HepG2 (cell line): ENCODE data around the gene RPH3AL. TPM values are rescaled to one million over a fixed set of nuclear protein-coding genes. Genes with fewer than 3 reads are reported as not detected.

ENCODE experiments used
- BRCA1 ChIP-seq: sonication (generic); formaldehyde crosslinking; IDR thresholded peaks from 2 replicates; pipeline ENCODE4 v1.4.0; 2020; ENCODE audit warnings: missing genetic modification reagents
- E2F5 ChIP-seq: sonication (generic); formaldehyde crosslinking; conservative IDR thresholded peaks from 2 replicates; pipeline ENCODE4 v1.4.0; 2020; ENCODE audit warnings: missing genetic modification reagents
- FOXP1 ChIP-seq, 2 experiments: fragments of 450-650 bp in 1 of 2; IDR thresholded peaks; 2 replicates each; pipeline ENCODE4 v1.6.1; 2017 to 2018; ENCODE audit warnings: antibody characterized with exemption in 1 of 2
- MLX ChIP-seq: IDR thresholded peaks from 2 replicates; pipeline ENCODE4 v1.6.1; 2016
- MTF1 ChIP-seq: sonication (generic); formaldehyde crosslinking; IDR thresholded peaks from 2 replicates; pipeline ENCODE4 v1.5.0; 2020; ENCODE audit warnings: missing genetic modification reagents
- NRL ChIP-seq: sonication (generic); formaldehyde crosslinking; IDR thresholded peaks from 2 replicates; pipeline ENCODE4 v1.5.0; 2020; ENCODE audit warnings: missing genetic modification reagents, mild to moderate bottlenecking, moderate library complexity, borderline replicate concordance
- RNF2 ChIP-seq: fragments of 450-650 bp; conservative IDR thresholded peaks from 2 replicates; pipeline ENCODE4 v1.6.1; 2016; ENCODE audit warnings: low read depth
- RORA ChIP-seq: sonication (generic); formaldehyde crosslinking; IDR thresholded peaks from 2 replicates; pipeline ENCODE4 v1.5.0; 2020; ENCODE audit warnings: mild to moderate bottlenecking, missing genetic modification reagents, moderate library complexity
- ZBTB26 ChIP-seq: IDR thresholded peaks from 2 replicates; pipeline ENCODE4 v1.6.1; 2016; ENCODE audit warnings: missing compliant biosample characterization, missing genetic modification reagents, borderline replicate concordance
- ZNF20 ChIP-seq: sonication (generic); formaldehyde crosslinking; IDR thresholded peaks from 2 replicates; pipeline ENCODE4 v1.4.0; 2020; ENCODE audit warnings: mild to moderate bottlenecking, moderate library complexity, missing genetic modification reagents
- ZNF343 ChIP-seq: sonication (generic); formaldehyde crosslinking; IDR thresholded peaks from 2 replicates; pipeline ENCODE4 v1.4.0; 2020; ENCODE audit warnings: mild to moderate bottlenecking, missing genetic modification reagents
- ZNF552 ChIP-seq: sonication (generic); formaldehyde crosslinking; IDR thresholded peaks from 2 replicates; pipeline ENCODE4 v1.9.0; 2022; ENCODE audit warnings: missing genetic modification reagents, mild to moderate bottlenecking, borderline replicate concordance
- ZNF749 ChIP-seq: sonication (generic); formaldehyde crosslinking; IDR thresholded peaks from 2 replicates; pipeline ENCODE4 v1.8.0; 2022; ENCODE audit warnings: mild to moderate bottlenecking, missing genetic modification reagents, moderate library complexity, borderline replicate concordance
- ZNF775 ChIP-seq: sonication (generic); formaldehyde crosslinking; IDR thresholded peaks from 2 replicates; pipeline ENCODE4 v1.4.0; 2020; ENCODE audit warnings: missing genetic modification reagents, mild to moderate bottlenecking, moderate library complexity, borderline replicate concordance
- polyA plus RNA-seq, 8 experiments: library from polyadenylated mRNA; depleted of rRNA in 3 of 8; stranded (reverse) in 7 of 8; unstranded in 1 of 8; fragments of >200 nt; fragmentation: Illumina TruSeq in 4 of 8; extraction: Trizol in 4 of 8; gene quantifications; 2 replicates each; pipeline versions ENCODE4 v1.2.1 to v1.2.3, GENCODE V29; 2011 to 2016; ENCODE audit warnings: low read depth in 4 of 8, missing spikeins in 1 of 8, mixed read lengths in 1 of 8; ENCODE audit not compliant: insufficient read depth in 1 of 8
- total RNA-seq, 5 experiments: library from RNA; depleted of rRNA; stranded (reverse); fragments of >200 nt; fragmentation: Illumina TruSeq; extraction: Trizol; gene quantifications; 2 replicates each; pipeline ENCODE4 v1.2.3, GENCODE V29; 2016; ENCODE audit warnings: low read depth in 1 of 5
- TF ChIP-seq, protein P1 (sequence below): sonication (generic); formaldehyde crosslinking; IDR thresholded peaks from 2 replicates; pipeline ENCODE4 v1.4.0; 2020; ENCODE audit warnings: mild to moderate bottlenecking, missing genetic modification reagents
- TF ChIP-seq, protein P2 (sequence below): IDR thresholded peaks from 2 replicates; pipeline ENCODE4 v1.6.1; 2016; ENCODE audit warnings: missing genetic modification reagents, missing compliant biosample characterization
- TF ChIP-seq, protein P3 (sequence below): sonication (generic); formaldehyde crosslinking; IDR thresholded peaks from 2 replicates; pipeline ENCODE4 v1.9.0; 2021; ENCODE audit warnings: mild to moderate bottlenecking, missing genetic modification reagents
- TF ChIP-seq, protein P4 (sequence below): sonication (generic); formaldehyde crosslinking; IDR thresholded peaks from 2 replicates; pipeline ENCODE4 v1.8.1; 2023; ENCODE audit warnings: missing genetic modification reagents, mild to moderate bottlenecking, borderline replicate concordance

The RPH3AL gene
- total and polyA plus RNA-seq, 2 of the 13 experiments (the other 11 are each of a cell fraction or from before 2014, with no cell fraction given): 7.8 to 16.4 TPM

DNA sequence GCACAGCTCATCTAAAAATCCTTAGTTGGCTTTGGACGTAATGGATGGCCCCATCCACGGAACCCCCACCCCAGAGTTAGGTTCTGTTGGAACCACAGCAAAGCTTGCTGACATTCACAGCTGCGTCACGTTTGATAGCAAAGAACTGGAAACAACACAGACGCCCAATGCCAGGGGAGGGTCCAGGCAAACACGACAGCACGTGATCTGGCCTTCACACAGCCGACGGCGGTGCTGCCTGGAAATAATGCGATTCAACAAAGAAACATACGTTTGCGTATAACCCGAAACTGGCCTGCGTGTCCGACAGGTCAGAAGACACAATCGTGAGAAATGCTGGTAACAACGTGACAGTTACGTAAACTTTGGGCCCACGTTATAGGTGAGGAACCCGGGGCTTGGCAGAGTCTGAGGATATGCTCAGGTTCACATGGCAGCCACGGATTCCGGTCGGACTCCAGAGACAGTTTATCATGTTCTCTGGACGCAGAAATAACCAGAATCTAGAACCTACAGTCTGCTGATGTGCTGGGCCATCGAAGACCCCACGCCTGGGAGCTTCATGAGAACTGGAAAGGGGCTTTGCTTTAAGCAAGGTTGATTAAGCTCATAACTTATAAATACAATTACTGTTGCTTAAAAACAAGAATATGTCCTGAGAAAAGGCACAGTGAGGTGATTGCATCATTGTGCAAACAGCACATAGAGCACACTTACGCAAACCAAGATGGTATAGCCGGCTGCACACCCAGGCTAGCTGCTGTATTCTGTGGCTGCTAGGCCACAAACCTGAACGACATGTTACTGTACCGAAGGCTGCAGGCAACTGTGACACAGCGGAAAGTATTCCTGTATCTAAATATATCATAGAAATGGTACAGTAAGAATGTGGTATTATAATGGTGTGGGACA, 70.4 kb downstream of the RPH3AL start (continued):
- TF ChIP-seq MTF1 (CRISPR knock-in tag) (no peak), ZNF552 (CRISPR knock-in tag) (no peak), ZNF775 (no peak), NRL (CRISPR knock-in tag) (no peak), E2F5 (CRISPR knock-in tag) (no peak), ZNF20 (no peak), ZNF749 (no peak), BRCA1 (CRISPR knock-in tag) (no peak), RORA (CRISPR knock-in tag) (no peak), FOXP1 (IDR thresholded peaks at IDR 0.05) (no peak), FOXP1 (CRISPR knock-in tag; IDR thresholded peaks at IDR 0.05) (no peak), MLX (CRISPR knock-in tag) (no peak), RNF2 (no peak), ZNF343 (no peak), ZBTB26 (no peak)
- TF ChIP-seq, protein P1, sequence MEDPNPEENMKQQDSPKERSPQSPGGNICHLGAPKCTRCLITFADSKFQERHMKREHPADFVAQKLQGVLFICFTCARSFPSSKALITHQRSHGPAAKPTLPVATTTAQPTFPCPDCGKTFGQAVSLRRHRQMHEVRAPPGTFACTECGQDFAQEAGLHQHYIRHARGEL (CRISPR knock-in tag): no peak
- TF ChIP-seq, protein P2, sequence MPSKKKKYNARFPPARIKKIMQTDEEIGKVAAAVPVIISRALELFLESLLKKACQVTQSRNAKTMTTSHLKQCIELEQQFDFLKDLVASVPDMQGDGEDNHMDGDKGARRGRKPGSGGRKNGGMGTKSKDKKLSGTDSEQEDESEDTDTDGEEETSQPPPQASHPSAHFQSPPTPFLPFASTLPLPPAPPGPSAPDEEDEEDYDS (CRISPR knock-in tag): no peak
- TF ChIP-seq, protein P3, sequence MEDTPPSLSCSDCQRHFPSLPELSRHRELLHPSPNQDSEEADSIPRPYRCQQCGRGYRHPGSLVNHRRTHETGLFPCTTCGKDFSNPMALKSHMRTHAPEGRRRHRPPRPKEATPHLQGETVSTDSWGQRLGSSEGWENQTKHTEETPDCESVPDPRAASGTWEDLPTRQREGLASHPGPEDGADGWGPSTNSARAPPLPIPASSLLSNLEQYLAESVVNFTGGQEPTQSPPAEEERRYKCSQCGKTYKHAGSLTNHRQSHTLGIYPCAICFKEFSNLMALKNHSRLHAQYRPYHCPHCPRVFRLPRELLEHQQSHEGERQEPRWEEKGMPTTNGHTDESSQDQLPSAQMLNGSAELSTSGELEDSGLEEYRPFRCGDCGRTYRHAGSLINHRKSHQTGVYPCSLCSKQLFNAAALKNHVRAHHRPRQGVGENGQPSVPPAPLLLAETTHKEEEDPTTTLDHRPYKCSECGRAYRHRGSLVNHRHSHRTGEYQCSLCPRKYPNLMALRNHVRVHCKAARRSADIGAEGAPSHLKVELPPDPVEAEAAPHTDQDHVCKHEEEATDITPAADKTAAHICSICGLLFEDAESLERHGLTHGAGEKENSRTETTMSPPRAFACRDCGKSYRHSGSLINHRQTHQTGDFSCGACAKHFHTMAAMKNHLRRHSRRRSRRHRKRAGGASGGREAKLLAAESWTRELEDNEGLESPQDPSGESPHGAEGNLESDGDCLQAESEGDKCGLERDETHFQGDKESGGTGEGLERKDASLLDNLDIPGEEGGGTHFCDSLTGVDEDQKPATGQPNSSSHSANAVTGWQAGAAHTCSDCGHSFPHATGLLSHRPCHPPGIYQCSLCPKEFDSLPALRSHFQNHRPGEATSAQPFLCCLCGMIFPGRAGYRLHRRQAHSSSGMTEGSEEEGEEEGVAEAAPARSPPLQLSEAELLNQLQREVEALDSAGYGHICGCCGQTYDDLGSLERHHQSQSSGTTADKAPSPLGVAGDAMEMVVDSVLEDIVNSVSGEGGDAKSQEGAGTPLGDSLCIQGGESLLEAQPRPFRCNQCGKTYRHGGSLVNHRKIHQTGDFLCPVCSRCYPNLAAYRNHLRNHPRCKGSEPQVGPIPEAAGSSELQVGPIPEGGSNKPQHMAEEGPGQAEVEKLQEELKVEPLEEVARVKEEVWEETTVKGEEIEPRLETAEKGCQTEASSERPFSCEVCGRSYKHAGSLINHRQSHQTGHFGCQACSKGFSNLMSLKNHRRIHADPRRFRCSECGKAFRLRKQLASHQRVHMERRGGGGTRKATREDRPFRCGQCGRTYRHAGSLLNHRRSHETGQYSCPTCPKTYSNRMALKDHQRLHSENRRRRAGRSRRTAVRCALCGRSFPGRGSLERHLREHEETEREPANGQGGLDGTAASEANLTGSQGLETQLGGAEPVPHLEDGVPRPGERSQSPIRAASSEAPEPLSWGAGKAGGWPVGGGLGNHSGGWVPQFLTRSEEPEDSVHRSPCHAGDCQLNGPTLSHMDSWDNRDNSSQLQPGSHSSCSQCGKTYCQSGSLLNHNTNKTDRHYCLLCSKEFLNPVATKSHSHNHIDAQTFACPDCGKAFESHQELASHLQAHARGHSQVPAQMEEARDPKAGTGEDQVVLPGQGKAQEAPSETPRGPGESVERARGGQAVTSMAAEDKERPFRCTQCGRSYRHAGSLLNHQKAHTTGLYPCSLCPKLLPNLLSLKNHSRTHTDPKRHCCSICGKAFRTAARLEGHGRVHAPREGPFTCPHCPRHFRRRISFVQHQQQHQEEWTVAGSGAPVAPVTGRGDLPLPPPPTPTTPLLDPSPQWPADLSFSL (CRISPR knock-in tag): no peak
- TF ChIP-seq, protein P4, sequence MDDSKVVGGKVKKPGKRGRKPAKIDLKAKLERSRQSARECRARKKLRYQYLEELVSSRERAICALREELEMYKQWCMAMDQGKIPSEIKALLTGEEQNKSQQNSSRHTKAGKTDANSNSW (CRISPR knock-in tag): no peak
